ENCODE results near the gene MPND.

MPND gene

GRCh38 chr19:4385291-4386040 lies 42.1 kb downstream of the MPND start:
- DNase-seq: no peak

GRCh38 chr19:4386041-4386782 lies 42.9 kb downstream of the MPND start:
- DNase-seq: no peak

- DNase-seq: no peak
Observed at GRCh38 chr19:4388337-4389063, 45.1 kb downstream of the MPND start.

GRCh38 chr19:4389064-4389375 lies 45.7 kb downstream of the MPND start:
- no peak for DNase-seq

- DNase-seq: no peak
Observed at GRCh38 chr19:4389511-4390016, 46.2 kb downstream of the MPND start.

- peak; percentile 22 for DNase-seq
Observed at GRCh38 chr19:4390017-4390566, 46.7 kb downstream of the MPND start.

- DNase-seq: no peak
Observed at GRCh38 chr19:4390567-4391305, 47.4 kb downstream of the MPND start.

- DNase-seq: no peak
Observed at GRCh38 chr19:4391306-4391693, 47.9 kb downstream of the MPND start.

GRCh38 chr19:4391701-4392483 lies 48.5 kb downstream of the MPND start:
- no peak for DNase-seq

GRCh38 chr19:4393947-4394590 lies 50.7 kb downstream of the MPND start:
- DNase-seq: no peak

GRCh38 chr19:4396949-4397783 lies 53.8 kb downstream of the MPND start:
- no peak for DNase-seq

- no peak for DNase-seq
Observed at GRCh38 chr19:4399812-4400134, 56.4 kb downstream of the MPND start.

- peak; percentile 66 for DNase-seq
Observed at GRCh38 chr19:4400135-4400936, 57.0 kb downstream of the MPND start, which contains the start of gene SH3GL1. Gene SH3GL1 (minus strand): TSS chr19:4400547. CDS start chr19:4400368, 179 bp downstream.

- DNase-seq: no peak
Observed at GRCh38 chr19:4401769-4402170, 58.4 kb downstream of the MPND start.

GRCh38 chr19:4402171-4403004 lies 59.0 kb downstream of the MPND start, which contains the start of gene CHAF1A:
Gene CHAF1A (plus strand): TSS chr19:4402640. CDS start chr19:4402763, 123 bp downstream.
- peak; percentile 100 for DNase-seq

- no peak for DNase-seq
Observed at GRCh38 chr19:4403005-4403761, 59.8 kb downstream of the MPND start.

- no peak for DNase-seq
Observed at GRCh38 chr19:4405977-4406376, 62.6 kb downstream of the MPND start.

- DNase-seq: no peak
Observed at GRCh38 chr19:4406626-4407025, 63.3 kb downstream of the MPND start.
